ENCODE results near the gene MSRB2. TPM values are rescaled to one million over a fixed set of nuclear protein-coding genes. Genes with fewer than 3 reads are reported as not detected.

Gene MSRB2
- total RNA-seq, 2 donors from 2014 or later = 29.2 to 43.2 TPM

- Histone ChIP-seq H3K9me3 (no peaks in the 10 kb centered on the region), H3K27ac (peak overlapping the region; percentile 88), H3K27me3 (no peaks in the 10 kb centered on the region), H3K36me3 (no peaks in the 10 kb centered on the region), H3K4me1 (peaks cover 8% of the 10 kb centered on the region), H3K9ac (ENCODE audit: low read depth in 2 of 2, low read length in 2 of 2) (peak overlapping the region; percentile 53 to 92), H3K4me3 (no peak overlapping the region)
- no peak for TF ChIP-seq CTCF (IDR thresholded peaks at IDR 0.05)
- DNase-seq = no peak
- intact Hi-C loops (cut with DNase I) = no loop called here
Measured at GRCh38 chr10:23096802-23097549, 1.6 kb downstream of the MSRB2 start.

GRCh38 chr10:23099079-23099478 lies 3.7 kb downstream of the MSRB2 start:
- Histone ChIP-seq H3K4me1 (peaks cover 8% of the 10 kb centered on the region), H3K27ac (peak overlapping the region; percentile 81), H3K4me3 (no peak overlapping the region), H3K27me3 (no peaks in the 10 kb centered on the region), H3K9me3 (no peaks in the 10 kb centered on the region), H3K36me3 (no peaks in the 10 kb centered on the region), H3K9ac (ENCODE audit: low read depth in 2 of 2, low read length in 2 of 2) (no peak overlapping the region)
- TF ChIP-seq CTCF (IDR thresholded peaks at IDR 0.05) = no peak
- intact Hi-C loops (cut with DNase I) = no loop called here
- no peak for DNase-seq

- DNase-seq = peak; percentile 33
- Histone ChIP-seq H3K4me1 (peaks cover 8% of the 10 kb centered on the region), H3K4me3 (no peak overlapping the region), H3K27ac (peak overlapping the region; percentile 81), H3K27me3 (no peaks in the 10 kb centered on the region), H3K9ac (ENCODE audit: low read depth in 2 of 2, low read length in 2 of 2) (no peak overlapping the region), H3K36me3 (no peaks in the 10 kb centered on the region), H3K9me3 (no peaks in the 10 kb centered on the region)
- no peak for TF ChIP-seq CTCF (IDR thresholded peaks at IDR 0.05)
- intact Hi-C loops (cut with DNase I) = no loop called here
Measured at GRCh38 chr10:23099816-23100215, 4.4 kb downstream of the MSRB2 start.

GRCh38 chr10:23100331-23101030 lies 5.1 kb downstream of the MSRB2 start:
- H3K27me3 ChIP-seq = no peaks in the 10 kb centered on the region
- no peaks in the 10 kb centered on the region for H3K36me3 ChIP-seq
- intact Hi-C loops (cut with DNase I) = no loop called here
- no peak for DNase-seq
- H3K4me1 ChIP-seq = peaks cover 8% of the 10 kb centered on the region
- no peaks in the 10 kb centered on the region for H3K9me3 ChIP-seq
- H3K4me3 ChIP-seq = no peak overlapping the region
- no peak overlapping the region for H3K9ac ChIP-seq (ENCODE audit: low read depth in 2 of 2, low read length in 2 of 2)
- H3K27ac ChIP-seq = peak overlapping the region; percentile 81
- no peak for TF ChIP-seq CTCF (IDR thresholded peaks at IDR 0.05)

- H3K27me3 ChIP-seq = no peaks in the 10 kb centered on the region
- no peak overlapping the region for H3K27ac ChIP-seq
- H3K36me3 ChIP-seq = no peaks in the 10 kb centered on the region
- no peaks in the 10 kb centered on the region for H3K9me3 ChIP-seq
- no peak for DNase-seq
- H3K9ac ChIP-seq (ENCODE audit: low read depth in 2 of 2, low read length in 2 of 2) = no peak overlapping the region
- no peak for TF ChIP-seq CTCF (IDR thresholded peaks at IDR 0.05)
- intact Hi-C loops (cut with DNase I) = no loop called here
- H3K4me1 ChIP-seq = no peaks in the 10 kb centered on the region
- H3K4me3 ChIP-seq = no peak overlapping the region
Measured at GRCh38 chr10:23106331-23107072, 11.1 kb downstream of the MSRB2 start.
